GM12865 (cell line): ENCODE results near the gene METTL14.

Source experiments
- DNase-seq: peaks from one replicate; pipeline ENCODE4 v3.0.0; 2010; ENCODE audit warnings: low read depth
- H3K4me3 ChIP-seq: 2 replicates; pipeline ENCODE4 v1.5.1; 2011; ENCODE audit warnings: mild to moderate bottlenecking, low read depth, low read length, control low read depth
- TF ChIP-seq, protein P1 (sequence below): IDR thresholded peaks from 2 replicates; pipeline ENCODE4 v1.5.1; 2011; ENCODE audit warnings: low read length, control low read depth, low read depth, inconsistent platforms; ENCODE audit not compliant: insufficient read depth; ENCODE audit errors: missing control alignments

Gene METTL14

DNA sequence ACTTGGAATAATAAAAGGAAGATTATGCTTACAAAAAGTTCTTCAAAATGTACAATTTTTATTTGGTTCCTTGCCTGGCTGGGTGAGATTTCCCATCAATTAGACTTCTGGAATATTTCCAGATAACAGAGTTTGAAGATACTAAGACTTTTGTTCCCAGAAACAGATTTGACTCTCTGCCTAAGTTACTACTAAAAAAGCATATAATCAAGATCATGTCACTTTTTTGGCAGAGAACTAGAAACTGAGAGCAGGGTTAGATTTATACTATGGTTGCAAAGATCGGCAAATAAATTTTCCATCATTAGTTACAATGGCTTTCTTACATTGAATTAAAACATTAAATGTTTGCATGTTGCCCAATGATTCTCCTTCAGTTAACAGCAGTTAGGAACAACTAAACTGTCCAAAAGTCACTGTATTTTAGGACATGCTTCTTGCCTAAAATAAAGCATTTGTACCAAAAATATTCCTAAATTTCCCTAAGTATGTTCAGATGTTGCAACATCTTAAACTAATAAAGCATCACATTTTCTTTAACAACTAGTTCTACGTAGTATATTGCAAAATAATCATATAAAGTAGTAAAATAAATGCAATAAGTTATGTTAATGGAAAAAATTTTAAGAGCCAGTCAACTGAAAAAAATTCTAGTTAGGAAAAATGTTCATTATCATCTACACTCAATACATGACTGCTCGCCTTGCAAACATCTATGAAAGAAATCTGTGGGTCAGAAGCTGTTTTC lies 77.7 kb downstream of the METTL14 start:
- no peak for DNase-seq
- no peak overlapping the region for H3K4me3 ChIP-seq
- TF ChIP-seq, protein P1, sequence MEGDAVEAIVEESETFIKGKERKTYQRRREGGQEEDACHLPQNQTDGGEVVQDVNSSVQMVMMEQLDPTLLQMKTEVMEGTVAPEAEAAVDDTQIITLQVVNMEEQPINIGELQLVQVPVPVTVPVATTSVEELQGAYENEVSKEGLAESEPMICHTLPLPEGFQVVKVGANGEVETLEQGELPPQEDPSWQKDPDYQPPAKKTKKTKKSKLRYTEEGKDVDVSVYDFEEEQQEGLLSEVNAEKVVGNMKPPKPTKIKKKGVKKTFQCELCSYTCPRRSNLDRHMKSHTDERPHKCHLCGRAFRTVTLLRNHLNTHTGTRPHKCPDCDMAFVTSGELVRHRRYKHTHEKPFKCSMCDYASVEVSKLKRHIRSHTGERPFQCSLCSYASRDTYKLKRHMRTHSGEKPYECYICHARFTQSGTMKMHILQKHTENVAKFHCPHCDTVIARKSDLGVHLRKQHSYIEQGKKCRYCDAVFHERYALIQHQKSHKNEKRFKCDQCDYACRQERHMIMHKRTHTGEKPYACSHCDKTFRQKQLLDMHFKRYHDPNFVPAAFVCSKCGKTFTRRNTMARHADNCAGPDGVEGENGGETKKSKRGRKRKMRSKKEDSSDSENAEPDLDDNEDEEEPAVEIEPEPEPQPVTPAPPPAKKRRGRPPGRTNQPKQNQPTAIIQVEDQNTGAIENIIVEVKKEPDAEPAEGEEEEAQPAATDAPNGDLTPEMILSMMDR = no peak
